ENCODE results near the gene CBFA2T2.
"Not testable (repeated sequence)": the region's sequence is repeated elsewhere in the genome, so short reads cannot be mapped to it uniquely, and the experiment has no call there.

The CBFA2T2 gene

DNA sequence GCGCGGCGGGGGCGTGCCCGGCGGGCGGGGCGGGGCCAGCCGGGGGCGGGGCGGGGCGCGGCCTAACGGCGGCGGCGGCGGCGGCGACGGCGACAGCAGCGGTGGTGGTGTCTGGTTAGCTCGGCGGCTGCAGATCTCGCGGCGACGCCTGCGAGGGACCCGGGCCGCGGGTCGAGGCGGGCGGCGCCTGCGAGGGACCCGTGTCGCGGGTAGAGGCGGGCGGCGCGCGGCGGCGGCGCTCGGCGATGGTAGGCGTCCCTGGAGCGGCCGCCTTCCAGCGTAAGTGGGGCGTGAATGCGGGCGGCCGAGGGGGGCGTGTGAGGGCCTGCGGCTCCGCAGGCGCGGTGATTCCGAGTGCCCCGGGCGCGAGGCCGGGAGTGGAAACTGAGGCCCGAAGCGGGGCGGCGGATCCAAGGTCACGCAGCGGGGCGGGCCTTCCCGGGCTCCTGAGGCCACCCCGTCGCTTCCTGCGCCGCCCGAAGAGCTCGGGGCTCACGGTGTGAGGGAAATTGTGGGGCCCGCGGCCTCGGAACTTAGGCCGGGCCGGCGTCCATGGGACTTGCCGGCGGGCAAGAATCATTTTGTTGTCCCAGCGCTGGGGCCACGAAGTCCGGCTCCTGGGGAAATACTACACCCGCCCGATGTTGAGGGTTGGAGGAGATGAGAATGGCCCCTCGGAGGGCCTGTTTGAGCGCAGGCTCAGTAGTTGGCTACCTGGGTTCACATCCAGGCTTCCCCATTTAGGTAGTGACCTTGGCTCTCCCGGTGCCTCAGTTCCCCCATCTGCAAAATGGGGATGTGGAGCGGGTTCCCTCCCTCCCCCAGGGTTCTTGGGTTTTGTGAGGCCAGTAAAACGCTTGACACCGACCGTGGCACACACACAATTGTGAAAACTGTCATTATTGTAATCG, at the start of gene CBFA2T2:
CBFA2T2 (plus strand) TSS at position 74 of the 911 bp plus-strand sequence; CDS start at position 246, 172 bp downstream.
- in situ Hi-C loops (cut with MboI; ENCODE audit: low sequenced_read_pairs): no loop called here

- in situ Hi-C loops (cut with MboI; ENCODE audit: low sequenced_read_pairs): not testable (repeated sequence)
Measured at GRCh38 chr20:33440562-33440961, 49.3 kb upstream of the CBFA2T2 start.

DNA sequence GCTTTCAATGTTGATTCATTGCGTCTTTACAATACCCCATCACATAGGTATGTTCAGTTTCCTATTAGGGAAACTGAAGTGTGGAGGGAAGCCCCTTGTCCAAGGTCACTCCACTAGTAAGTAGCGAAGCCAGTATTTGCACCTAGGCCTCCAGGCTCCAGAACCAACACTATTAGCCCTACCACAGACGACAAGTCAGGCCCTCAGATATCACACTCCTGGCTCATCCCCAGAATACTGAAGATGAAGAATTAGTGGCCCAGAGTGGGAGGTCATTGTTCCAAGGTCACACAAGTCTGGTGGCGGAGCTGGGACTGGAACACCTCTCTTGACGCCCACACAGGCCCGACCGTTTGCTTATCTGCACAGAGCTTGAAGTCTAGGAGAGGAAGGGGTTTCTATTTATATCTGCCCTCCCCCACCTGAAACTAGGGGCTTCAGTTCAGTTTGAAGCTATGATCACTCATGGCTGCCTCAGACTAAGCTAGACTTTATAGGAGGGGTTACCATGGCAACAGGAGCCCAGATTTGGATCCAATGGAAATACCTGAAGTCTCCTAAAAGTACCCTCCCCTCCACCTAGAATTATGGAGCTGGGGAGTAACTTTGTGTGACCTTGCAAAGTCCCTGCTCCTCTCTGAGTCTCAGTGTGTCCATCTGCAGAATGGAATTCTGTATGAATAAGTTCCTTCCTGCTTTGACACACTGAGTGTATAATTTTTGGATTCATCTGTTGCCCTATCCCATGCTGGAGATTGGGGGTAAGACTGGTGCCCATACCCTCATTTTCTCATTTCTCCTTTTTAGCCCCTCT, 48.5 kb upstream of the CBFA2T2 start:
- in situ Hi-C loops (cut with MboI; ENCODE audit: low sequenced_read_pairs): no loop called here

GRCh38 chr20:33442136-33443005, 47.5 kb upstream of the CBFA2T2 start:
- in situ Hi-C loops (cut with MboI; ENCODE audit: low sequenced_read_pairs): no loop called here

- in situ Hi-C loops (cut with MboI; ENCODE audit: low sequenced_read_pairs): no loop called here
Measured at GRCh38 chr20:33443006-33443511, 46.8 kb upstream of the CBFA2T2 start.

DNA sequence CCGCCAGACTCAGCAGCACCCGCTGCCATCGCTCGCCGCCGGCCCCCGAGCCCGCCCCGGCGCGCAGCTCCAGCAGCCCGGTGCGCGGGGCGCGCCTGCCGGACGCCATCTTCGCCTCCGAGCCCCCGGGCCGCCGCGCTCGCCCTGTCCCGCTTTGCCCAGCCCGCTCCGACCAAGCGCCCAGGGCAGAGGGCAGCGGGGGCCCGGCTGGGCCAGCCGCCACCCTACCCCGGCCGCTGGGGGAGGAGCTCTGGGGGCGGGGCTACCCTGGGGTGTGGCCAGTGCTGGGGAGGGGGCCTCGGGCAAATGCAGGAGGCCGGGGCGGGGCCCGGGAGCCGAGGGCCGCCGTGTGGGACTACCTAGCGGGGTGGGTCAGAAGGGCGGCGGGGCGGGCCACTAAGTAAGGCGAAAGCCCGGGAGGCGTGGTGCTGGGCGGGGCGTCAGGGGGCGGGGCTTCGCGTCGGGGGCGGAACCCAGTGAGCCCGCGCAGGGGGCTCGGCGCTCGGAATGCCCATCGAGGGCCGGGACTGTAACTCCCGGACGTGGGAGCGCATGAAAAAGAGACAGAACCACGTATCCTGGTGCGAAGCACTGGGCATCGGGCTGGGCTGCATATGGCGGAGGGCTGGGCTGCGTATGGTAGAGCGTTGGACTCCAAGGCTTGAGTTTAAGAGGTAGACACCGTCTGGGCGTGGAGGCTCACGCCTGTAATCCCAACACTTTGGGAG, 46.2 kb upstream of the CBFA2T2 start, which contains the start of gene SNTA1:
SNTA1 (minus strand) TSS at position 252 of the 728 bp plus-strand sequence; CDS start at position 109, 143 bp downstream.
- in situ Hi-C loops (cut with MboI; ENCODE audit: low sequenced_read_pairs): no loop called here

- in situ Hi-C loops (cut with MboI; ENCODE audit: low sequenced_read_pairs): no loop called here
Measured at GRCh38 chr20:33444797-33445560, 44.9 kb upstream of the CBFA2T2 start.

GRCh38 chr20:33445881-33446625, 43.8 kb upstream of the CBFA2T2 start:
- in situ Hi-C loops (cut with MboI; ENCODE audit: low sequenced_read_pairs): no loop called here

GRCh38 chr20:33450867-33451266, 39.0 kb upstream of the CBFA2T2 start:
- in situ Hi-C loops (cut with MboI; ENCODE audit: low sequenced_read_pairs): loop anchor here (10.0 kb wide), 1 partner anchor 56 kb away; no protein-coding TSS in a partner anchor

DNA sequence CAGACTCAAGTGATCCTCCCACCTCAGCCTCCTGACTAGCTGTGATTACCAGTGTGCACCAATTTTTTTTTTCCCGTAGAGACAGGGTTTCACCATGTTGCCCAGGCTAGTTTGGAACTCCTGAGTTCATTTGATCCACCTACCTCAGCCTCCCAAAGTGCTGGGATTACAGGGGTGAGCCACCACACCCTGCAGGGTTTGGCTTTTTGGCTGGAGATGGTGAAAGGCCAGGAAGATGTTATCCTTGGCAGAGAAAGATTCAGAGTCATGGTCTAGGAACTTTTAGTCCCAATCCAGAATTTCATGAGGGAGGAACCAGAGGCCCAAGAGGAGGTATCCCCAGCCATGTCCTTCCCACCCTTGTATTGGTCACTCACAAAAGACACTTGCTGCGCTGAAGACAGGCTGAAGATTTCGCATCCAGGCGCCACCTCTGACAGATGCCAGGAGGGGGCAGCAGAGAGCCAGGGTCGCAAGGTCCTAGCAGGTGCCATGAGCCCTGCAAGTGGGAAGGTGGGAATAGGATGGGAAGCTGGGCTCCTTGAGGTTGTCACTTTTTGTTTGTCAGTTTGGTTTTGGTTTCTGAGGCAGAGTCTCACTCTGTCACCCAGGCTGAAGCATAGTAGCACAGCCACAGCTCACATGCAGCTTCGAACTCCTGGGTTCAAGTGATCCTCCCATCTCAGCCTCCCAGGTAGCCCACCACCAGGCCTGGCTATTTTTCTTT, 32.8 kb upstream of the CBFA2T2 start:
- in situ Hi-C loops (cut with MboI; ENCODE audit: low sequenced_read_pairs): loop anchor here (10.0 kb wide), 1 partner anchor 62 kb away; no protein-coding TSS in a partner anchor

DNA sequence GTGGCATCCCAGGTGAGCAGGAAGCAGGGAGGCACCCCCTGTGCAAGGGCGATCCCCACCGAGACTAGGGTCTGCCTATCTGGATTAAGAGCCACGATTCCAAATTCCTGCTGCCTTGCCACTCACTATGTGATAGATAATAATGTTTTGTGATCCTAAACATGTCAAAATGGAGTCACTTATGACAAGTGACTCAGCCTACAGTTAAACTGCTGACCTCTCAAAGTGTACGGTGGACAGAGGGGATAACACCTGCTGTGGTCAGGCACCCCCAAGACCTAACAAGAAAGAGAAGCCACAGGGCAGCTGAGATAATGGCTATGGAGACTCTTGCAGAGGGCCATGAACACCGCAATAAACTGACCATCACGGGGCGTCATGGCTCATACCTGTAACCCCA, 30.3 kb upstream of the CBFA2T2 start:
- in situ Hi-C loops (cut with MboI; ENCODE audit: low sequenced_read_pairs): loop anchor here (10.0 kb wide), 1 partner anchor 65 kb away; no protein-coding TSS in a partner anchor

DNA sequence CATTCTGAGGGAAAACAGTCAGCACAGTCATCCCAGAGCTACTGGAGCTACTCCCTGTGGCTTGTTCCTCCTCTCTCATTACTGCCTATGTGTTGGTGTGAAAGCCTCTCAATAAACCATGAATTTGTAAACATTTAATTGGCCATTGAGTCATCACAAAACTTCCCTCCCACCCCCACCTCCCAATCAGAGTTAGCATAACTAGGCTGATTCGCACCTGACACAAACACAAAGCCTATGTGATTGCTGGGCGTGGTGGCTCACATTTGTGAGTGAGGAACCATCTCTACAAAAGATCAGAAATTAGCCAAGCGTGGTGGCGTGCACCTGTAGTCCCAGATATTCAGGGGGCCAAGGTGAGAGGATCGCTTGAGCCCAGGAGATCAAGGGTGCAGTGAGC, 29.2 kb upstream of the CBFA2T2 start:
- in situ Hi-C loops (cut with MboI; ENCODE audit: low sequenced_read_pairs): no loop called here

DNA sequence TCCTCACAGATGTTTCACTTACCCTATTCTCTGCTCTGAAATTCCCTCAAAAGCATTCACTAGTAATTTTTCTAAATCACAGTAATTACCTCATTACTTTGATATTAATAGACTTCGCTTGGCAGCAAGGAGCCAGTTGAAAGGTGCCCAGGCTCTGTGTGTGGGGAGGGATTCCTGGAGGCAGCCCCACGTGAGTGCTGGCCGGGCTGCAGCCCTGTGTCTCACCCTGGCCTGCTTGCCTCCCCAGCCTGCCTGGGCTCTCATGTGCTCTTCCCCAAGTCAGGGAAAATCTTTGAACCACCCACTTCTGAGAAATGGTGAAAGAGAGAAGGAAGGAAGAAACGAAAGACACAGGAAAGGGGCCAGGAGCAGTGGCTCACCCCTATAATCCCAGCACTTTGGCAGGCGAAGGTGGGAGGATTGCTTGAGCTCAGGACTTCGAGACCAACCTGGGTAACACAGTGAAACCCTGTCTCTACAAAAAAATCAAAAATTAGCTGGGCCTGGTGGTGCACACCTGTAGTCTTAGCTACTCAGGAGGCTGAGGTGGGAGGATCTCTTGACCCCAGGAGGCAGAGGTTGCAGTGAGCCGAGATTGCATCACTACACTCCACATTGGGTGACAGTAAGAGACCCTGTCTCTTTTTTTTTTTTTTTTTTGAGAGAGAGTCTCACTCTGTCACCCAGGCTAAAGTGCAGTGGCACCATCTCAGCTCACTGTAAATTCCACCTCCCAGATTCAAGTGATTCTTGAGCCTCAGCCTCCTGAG, 26.4 kb upstream of the CBFA2T2 start:
- in situ Hi-C loops (cut with MboI; ENCODE audit: low sequenced_read_pairs): no loop called here

- in situ Hi-C loops (cut with MboI; ENCODE audit: low sequenced_read_pairs): not testable (repeated sequence)
Measured at GRCh38 chr20:33464759-33465158, 25.1 kb upstream of the CBFA2T2 start.

GRCh38 chr20:33465481-33466302, 24.2 kb upstream of the CBFA2T2 start:
- in situ Hi-C loops (cut with MboI; ENCODE audit: low sequenced_read_pairs): no loop called here

- in situ Hi-C loops (cut with MboI; ENCODE audit: low sequenced_read_pairs): no loop called here
Measured at GRCh38 chr20:33466303-33466646, 23.6 kb upstream of the CBFA2T2 start.
